ENCODE measurements around the gene PITPNB.

PITPNB gene

GRCh38 chr22:27961182-27961581, 42.1 kb upstream of the PITPNB start:
- H3K4me1 ChIP-seq, result peaks cover 2% of the 10 kb centered on the region
- H3K4me2 ChIP-seq (ENCODE audit: low read length), result no peak overlapping the region
- H3K9me3 ChIP-seq (ENCODE audit: control insufficient read depth, low read length), result no peaks in the 10 kb centered on the region
- no peaks in the 10 kb centered on the region for H3K27me3 ChIP-seq (ENCODE audit: control insufficient read depth, insufficient read depth, low read length)
- no peak overlapping the region for H2AFZ ChIP-seq
- H3K9ac ChIP-seq, result no peak overlapping the region
- H3K27ac ChIP-seq, result no peak overlapping the region
- H3K36me3 ChIP-seq (ENCODE audit: control insufficient read depth, insufficient read depth, low read length), result no peaks in the 10 kb centered on the region
- H3K79me2 ChIP-seq, result no peaks in the 10 kb centered on the region
- no peak for TF ChIP-seq CTCF (IDR thresholded peaks at IDR 0.05)
- no peak overlapping the region for H3K4me3 ChIP-seq (ENCODE audit: low read depth, low read length)

GRCh38 chr22:27959335-27960090, 40.5 kb upstream of the PITPNB start:
- no peaks in the 10 kb centered on the region for H3K9me3 ChIP-seq (ENCODE audit: control insufficient read depth, low read length)
- no peak overlapping the region for H3K4me2 ChIP-seq (ENCODE audit: low read length)
- TF ChIP-seq CTCF (IDR thresholded peaks at IDR 0.05), result no peak
- H3K27me3 ChIP-seq (ENCODE audit: control insufficient read depth, insufficient read depth, low read length), result no peaks in the 10 kb centered on the region
- H3K4me1 ChIP-seq, result peaks cover 2% of the 10 kb centered on the region
- no peaks in the 10 kb centered on the region for H3K36me3 ChIP-seq (ENCODE audit: control insufficient read depth, insufficient read depth, low read length)
- H3K4me3 ChIP-seq (ENCODE audit: low read depth, low read length), result no peak overlapping the region
- no peaks in the 10 kb centered on the region for H3K79me2 ChIP-seq
- H2AFZ ChIP-seq, result no peak overlapping the region
- no peak overlapping the region for H3K9ac ChIP-seq
- H3K27ac ChIP-seq, result no peak overlapping the region

GRCh38 chr22:27952779-27953178, 33.7 kb upstream of the PITPNB start:
- no peak overlapping the region for H3K4me2 ChIP-seq (ENCODE audit: low read length)
- H3K4me1 ChIP-seq, result no peaks in the 10 kb centered on the region
- no peaks in the 10 kb centered on the region for H3K79me2 ChIP-seq
- H3K27ac ChIP-seq, result no peak overlapping the region
- TF ChIP-seq CTCF (IDR thresholded peaks at IDR 0.05), result no peak
- no peaks in the 10 kb centered on the region for H3K36me3 ChIP-seq (ENCODE audit: control insufficient read depth, insufficient read depth, low read length)
- no peak overlapping the region for H3K4me3 ChIP-seq (ENCODE audit: low read depth, low read length)
- no peaks in the 10 kb centered on the region for H3K9me3 ChIP-seq (ENCODE audit: control insufficient read depth, low read length)
- no peak overlapping the region for H3K9ac ChIP-seq
- H2AFZ ChIP-seq, result no peak overlapping the region
- no peaks in the 10 kb centered on the region for H3K27me3 ChIP-seq (ENCODE audit: control insufficient read depth, insufficient read depth, low read length)

GRCh38 chr22:27952091-27952490, 33.0 kb upstream of the PITPNB start:
- H3K4me1 ChIP-seq, result no peaks in the 10 kb centered on the region
- H3K4me3 ChIP-seq (ENCODE audit: low read depth, low read length), result no peak overlapping the region
- H3K27me3 ChIP-seq (ENCODE audit: control insufficient read depth, insufficient read depth, low read length), result no peaks in the 10 kb centered on the region
- H3K9ac ChIP-seq, result no peak overlapping the region
- H3K9me3 ChIP-seq (ENCODE audit: control insufficient read depth, low read length), result no peaks in the 10 kb centered on the region
- no peak overlapping the region for H3K27ac ChIP-seq
- no peak overlapping the region for H3K4me2 ChIP-seq (ENCODE audit: low read length)
- no peak overlapping the region for H2AFZ ChIP-seq
- H3K79me2 ChIP-seq, result no peaks in the 10 kb centered on the region
- no peaks in the 10 kb centered on the region for H3K36me3 ChIP-seq (ENCODE audit: control insufficient read depth, insufficient read depth, low read length)
- no peak for TF ChIP-seq CTCF (IDR thresholded peaks at IDR 0.05)

GRCh38 chr22:27949421-27949820, 30.4 kb upstream of the PITPNB start:
- TF ChIP-seq CTCF (IDR thresholded peaks at IDR 0.05), result no peak
- no peak overlapping the region for H3K4me3 ChIP-seq (ENCODE audit: low read depth, low read length)
- no peaks in the 10 kb centered on the region for H3K9me3 ChIP-seq (ENCODE audit: control insufficient read depth, low read length)
- no peaks in the 10 kb centered on the region for H3K4me1 ChIP-seq
- no peaks in the 10 kb centered on the region for H3K36me3 ChIP-seq (ENCODE audit: control insufficient read depth, insufficient read depth, low read length)
- no peaks in the 10 kb centered on the region for H3K79me2 ChIP-seq
- H3K4me2 ChIP-seq (ENCODE audit: low read length), result no peak overlapping the region
- H3K9ac ChIP-seq, result no peak overlapping the region
- no peak overlapping the region for H2AFZ ChIP-seq
- H3K27me3 ChIP-seq (ENCODE audit: control insufficient read depth, insufficient read depth, low read length), result no peaks in the 10 kb centered on the region
- H3K27ac ChIP-seq, result no peak overlapping the region
